ENCODE measurements around the gene GABRG2. TPM values are rescaled to one million over a fixed set of nuclear protein-coding genes. Genes with fewer than 3 reads are reported as not detected.

Gene GABRG2
- total RNA-seq, 6 donors from 2014 or later = not detected

GRCh38 chr5:162196351-162196750 is 128.8 kb downstream of the GABRG2 start:
- ATAC-seq (ENCODE audit: low FRiP score in 2 of 2) (no peak), DNase-seq (no peak)
- no peak overlapping the region for H3K4me3 ChIP-seq
- no peaks in the 10 kb centered on the region for H3K4me1 ChIP-seq
- 46 to 48% methylated on average over 1 of the region's 1 CpG for WGBS, 2 donors
- no peaks in the 10 kb centered on the region for H3K27me3 ChIP-seq
- TF ChIP-seq POLR2AphosphoS5 (IDR thresholded peaks at IDR 0.05) = no peak
- no peak for TF ChIP-seq POLR2A (IDR thresholded peaks at IDR 0.05)
- TF ChIP-seq EP300 (IDR thresholded peaks at IDR 0.05) = no peak
- no peak for TF ChIP-seq CTCF (IDR thresholded peaks at IDR 0.05)
- no peaks in the 10 kb centered on the region for H3K9me3 ChIP-seq
- H3K36me3 ChIP-seq = no peaks in the 10 kb centered on the region
- no peak overlapping the region for H3K27ac ChIP-seq

DNA sequence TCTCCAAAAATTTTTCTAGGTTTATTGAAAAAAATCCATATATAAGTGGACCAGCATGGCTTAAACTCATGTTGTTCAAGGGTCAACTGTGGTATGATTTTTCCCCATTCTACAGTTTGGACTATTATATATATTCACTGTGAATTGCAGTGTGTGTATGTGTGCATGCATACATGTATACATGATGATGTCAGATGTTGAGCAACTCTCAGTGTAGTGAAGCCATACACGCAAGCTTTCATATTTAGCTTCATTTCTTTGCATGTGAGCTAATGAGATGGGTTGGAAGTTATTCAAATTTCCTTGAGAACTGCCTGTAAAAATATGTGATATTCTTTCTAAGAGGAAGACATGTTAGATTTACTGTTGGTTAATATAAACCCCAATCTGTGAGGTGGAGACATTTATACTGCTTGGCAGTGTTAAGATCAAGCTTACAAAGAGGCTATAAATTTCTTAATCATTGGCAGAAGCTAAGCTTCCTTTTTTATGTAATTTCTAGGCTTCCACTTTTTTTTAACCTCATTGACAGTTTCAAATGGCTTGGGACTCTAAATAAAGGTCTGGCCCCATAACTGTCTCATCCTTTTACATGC is 134.8 kb downstream of the GABRG2 start:
- DNase-seq = no peak
- Histone ChIP-seq H3K9me3 (no peaks in the 10 kb centered on the region), H3K27ac (no peak overlapping the region), H3K4me1 (no peaks in the 10 kb centered on the region), H3K36me3 (no peaks in the 10 kb centered on the region), H3K4me3 (no peak overlapping the region), H3K27me3 (no peaks in the 10 kb centered on the region)
- TF ChIP-seq POLR2A (IDR thresholded peaks at IDR 0.05) = no peak
- TF ChIP-seq POLR2AphosphoS5 (IDR thresholded peaks at IDR 0.05) = no peak
- 81 to 90% methylated on average over 1 of the region's 1 CpG for WGBS, 2 donors
- ATAC-seq (ENCODE audit: low FRiP score in 2 of 2) = no peak

Other genes starting within 250 kb of the GABRG2 start
- not detected for gene GABRA1, start 219.7 kb upstream of the GABRG2 start, total RNA-seq